K562 (cell line): ENCODE measurements around the gene NKD1. TPM values are rescaled to one million over a fixed set of nuclear protein-coding genes. Genes with fewer than 3 reads are reported as not detected.

Experiments
- ATAC-seq: fragments of 200-7000 bp; cut with Tn5 transposase; 3 replicates; pipeline ENCODE4 v1.9.1; 2020; ENCODE audit warnings: moderate library complexity
- BruUV-seq: library from RNA; stranded (reverse); fragments of 400-500 nt; replicated peaks from 2 replicates; lab custom pipeline; 2021; lab: Mats Ljungman, UMichigan
- CTCF ChIA-PET: fragments of 300-600 bp; formaldehyde crosslinking; extraction: SDS; loops from one replicate; lab custom pipeline; 2021; ENCODE audit warnings: low intra/inter-chr PET ratio; lab: Yijun Ruan, JAX
- POLR2A ChIA-PET: fragments of 300-600, 350-650 bp; sonication (Branson Sonifier 250); formaldehyde crosslinking; extraction: SDS; loops from one replicate; lab custom pipeline; 2021; ENCODE audit warnings: antibody characterized with exemption, inconsistent platforms; lab: Yijun Ruan, JAX
- DNase-seq, 4 experiments: peaks; one replicate each; pipeline versions ENCODE4 v3.0.0 to v3.0.0-alpha.2; 2011 to 2018; ENCODE audit warnings: low spot score in 3 of 4, mixed read lengths in 3 of 4; ENCODE audit errors: extremely low read depth in 1 of 4
- FAIRE-seq: peaks from 2 replicates; lab custom pipeline; 2011; peaks lifted over from hg19 to GRCh38; lab: Jason Lieb, UNC
- H2AFZ ChIP-seq: 2 replicates; pipeline ENCODE4 v1.6.0; 2011; ENCODE audit warnings: low read depth, low read length, control low read depth, inconsistent platforms
- H3K27ac ChIP-seq: fragments of 200-600 bp; 3 replicates; pipeline ENCODE4 v1.8.0; 2011; ENCODE audit warnings: low read depth, mild to moderate bottlenecking, control low read depth, inconsistent platforms, low read length, moderate library complexity, mixed read lengths; ENCODE audit errors: extremely low read depth
- H3K27me3 ChIP-seq, 2 experiments: fragments of 300-600 bp in 1 of 2; 2 replicates in 1 of 2; 3 replicates in 1 of 2; pipeline versions ENCODE4 v1.6.0 to v1.8.0; 2011; ENCODE audit warnings: inconsistent platforms in 2 of 2, low read length in 2 of 2, mild to moderate bottlenecking in 1 of 2, mixed read lengths in 1 of 2, moderate library complexity in 1 of 2; ENCODE audit not compliant: control insufficient read depth in 2 of 2, insufficient read depth in 2 of 2
- H3K36me3 ChIP-seq: fragments of 300-600 bp; 3 replicates; pipeline ENCODE4 v1.8.0; 2011; ENCODE audit warnings: mild to moderate bottlenecking, low read length, inconsistent platforms; ENCODE audit not compliant: control insufficient read depth, insufficient read depth
- H3K4me1 ChIP-seq, 2 experiments: fragments of 200-600 bp in 1 of 2; replicated peaks in 1 of 2; 2 replicates in 1 of 2; 3 replicates in 1 of 2; pipeline versions ENCODE4 v1.5.1 to v1.8.0; 2011; ENCODE audit warnings: inconsistent platforms in 2 of 2, low read length in 2 of 2, mild to moderate bottlenecking in 1 of 2, mixed read lengths in 1 of 2, moderate library complexity in 1 of 2; ENCODE audit not compliant: control insufficient read depth in 2 of 2, insufficient read depth in 2 of 2
- H3K4me2 ChIP-seq: 2 replicates; pipeline ENCODE4 v1.6.1; 2011; ENCODE audit warnings: low read length, control low read depth, inconsistent platforms, mixed read lengths; ENCODE audit not compliant: insufficient read depth
- H3K4me3 ChIP-seq: fragments of 200-600 bp; sonication (generic), shearing (Covaris generic); 2 replicates; pipeline ENCODE4 v1.5.1; 2016; ENCODE audit warnings: control low read depth, inconsistent platforms
- H3K79me2 ChIP-seq: fragments of 200-600 bp; 3 replicates; pipeline ENCODE4 v1.8.0; 2011; ENCODE audit warnings: low read length, inconsistent platforms; ENCODE audit not compliant: control insufficient read depth, insufficient read depth
- H3K9ac ChIP-seq, 2 experiments: 2 replicates each; pipeline versions ENCODE4 v1.6.0 to v1.6.1; 2011; ENCODE audit warnings: low read depth in 2 of 2, low read length in 2 of 2, control low read depth in 1 of 2, inconsistent platforms in 1 of 2, mild to moderate bottlenecking in 1 of 2, mixed read lengths in 1 of 2; ENCODE audit not compliant: insufficient read depth in 1 of 2
- H3K9me1 ChIP-seq: one replicate; pipeline ENCODE4 v1.6.0; 2011; ENCODE audit warnings: inconsistent platforms, mild to moderate bottlenecking, low read length, moderate library complexity; ENCODE audit not compliant: control insufficient read depth, insufficient read depth
- H3K9me3 ChIP-seq: replicated peaks from 2 replicates; pipeline ENCODE4 v1.5.1; 2011; ENCODE audit warnings: low read depth, low read length, inconsistent platforms; ENCODE audit not compliant: control insufficient read depth, insufficient read depth
- H4K20me1 ChIP-seq: replicated peaks from 2 replicates; pipeline ENCODE4 v1.6.1; 2011; ENCODE audit warnings: low read length, inconsistent platforms, mixed read lengths; ENCODE audit not compliant: control insufficient read depth, insufficient read depth
- ATF4 ChIP-seq: fragments of 450-650 bp; formaldehyde crosslinking; IDR thresholded peaks from 2 replicates; pipeline ENCODE4 v1.4.0; 2022; ENCODE audit warnings: mild to moderate bottlenecking, moderate library complexity
- CHCHD3 ChIP-seq: fragments of 250-450 bp; sonication (Bioruptor Pico); IDR thresholded peaks from 2 replicates; pipeline ENCODE4 v2.1.2; 2022; ENCODE audit warnings: mild to moderate bottlenecking
- FUS ChIP-seq: fragments of 200-400 bp; formaldehyde crosslinking; optimal IDR thresholded peaks from 2 replicates; pipeline ENCODE3; 2017; ENCODE audit warnings: low read depth, low read length
- NFE2 ChIP-seq: IDR thresholded peaks from 2 replicates; pipeline ENCODE4 v1.6.1; 2014; ENCODE audit warnings: antibody characterized with exemption, low read depth
- RAD51 ChIP-seq: fragments of 450-650 bp; IDR thresholded peaks from 2 replicates; pipeline ENCODE4 v1.7.1; 2016; ENCODE audit warnings: low read depth, mild to moderate bottlenecking, borderline replicate concordance
- WGBS: fragments of 100-300 bp; shearing (Covaris generic); methylation state at CpG from one replicate; pipeline ENCODE4 v1.1.6; 2016; ENCODE audit warnings: low coverage, mixed read lengths; ENCODE audit not compliant: insufficient coverage; ENCODE audit errors: missing lambda C conversion rate; 5-methylcytosine and 5-hydroxymethylcytosine counted together
- in situ Hi-C: fragments of 300-500 bp; cut with MboI; formaldehyde crosslinking; loops from 4 replicates; pipeline ENCODE4 v1.15.0; 2018; ENCODE audit warnings: inconsistent platforms, mixed read lengths
- intact Hi-C: fragments of 100-400 bp; cut with micrococcal nuclease; formaldehyde crosslinking; loops from 2 replicates; pipeline ENCODE4 v1.14.2; 2022
- polyA plus RNA-seq, 8 experiments: library from polyadenylated mRNA; depleted of rRNA in 4 of 8; stranded (reverse) in 5 of 8; unstranded in 3 of 8; fragments of >200 nt; fragmentation: Nextera tagmentation in 2 of 8; fragmentation: Illumina TruSeq in 1 of 8; extraction: Ambion mirVana in 2 of 8; extraction: Trizol in 1 of 8; gene quantifications; 2 replicates each; pipeline versions ENCODE4 v1.2.1 to v1.2.3, GENCODE V29; 2011 to 2014; ENCODE audit warnings: inconsistent platforms in 1 of 8, missing spikeins in 1 of 8
- total RNA-seq, 7 experiments: library from RNA; depleted of rRNA in 6 of 7; stranded (reverse); fragments of >200 nt in 6 of 7; fragmentation: Illumina TruSeq in 2 of 7; extraction: Trizol in 2 of 7; gene quantifications; 2 replicates each; pipeline versions ENCODE4 v1.2.1 to v1.2.3, GENCODE V29; 2011 to 2021; ENCODE audit warnings: low replicate concordance in 1 of 7
- TF ChIP-seq, protein P1 (sequence below): fragments of 450-650 bp; formaldehyde crosslinking; IDR thresholded peaks from 2 replicates; pipeline ENCODE4 v1.4.0; 2020; ENCODE audit warnings: mild to moderate bottlenecking, moderate library complexity
- TF ChIP-seq, protein P2 (sequence below): fragments of 450-650 bp; IDR thresholded peaks from 2 replicates; pipeline ENCODE4 v1.6.1; 2017; ENCODE audit warnings: antibody characterized with exemption, mild to moderate bottlenecking
- TF ChIP-seq, protein P3 (sequence below): fragments of 200-800 bp; sonication (Bioruptor generic); IDR thresholded peaks from 2 replicates; pipeline ENCODE4 v1.6.1; 2017; ENCODE audit warnings: missing genetic modification characterization, missing compliant biosample characterization
- TF ChIP-seq, protein P4 (sequence below): sonication (generic); formaldehyde crosslinking; IDR thresholded peaks from 2 replicates; pipeline ENCODE4 v1.8.0; 2022; ENCODE audit warnings: mild to moderate bottlenecking, low read depth, missing genetic modification reagents

Gene NKD1
- total and polyA plus RNA-seq, 9 of the 15 experiments (the other 6 are each of a cell fraction or from before 2014, with no cell fraction given) = under 0.01 to 0.24 (median 0.04) TPM; not detected in 2

- DNase-seq (no peak), ATAC-seq (no peak), FAIRE-seq (no peak)
- no peak overlapping the region for H3K4me2 ChIP-seq
- H3K9me3 ChIP-seq = no peaks in the 10 kb centered on the region
- H3K4me1 ChIP-seq = no peaks in the 10 kb centered on the region
- WGBS = 0% methylated on average over 7 of the region's 7 CpGs
- intact Hi-C loops (no loop called here), in situ Hi-C loops (no loop called here)
- H2AFZ ChIP-seq = no peak overlapping the region
- no peak for TF ChIP-seq NFE2
- TF ChIP-seq, protein P1, sequence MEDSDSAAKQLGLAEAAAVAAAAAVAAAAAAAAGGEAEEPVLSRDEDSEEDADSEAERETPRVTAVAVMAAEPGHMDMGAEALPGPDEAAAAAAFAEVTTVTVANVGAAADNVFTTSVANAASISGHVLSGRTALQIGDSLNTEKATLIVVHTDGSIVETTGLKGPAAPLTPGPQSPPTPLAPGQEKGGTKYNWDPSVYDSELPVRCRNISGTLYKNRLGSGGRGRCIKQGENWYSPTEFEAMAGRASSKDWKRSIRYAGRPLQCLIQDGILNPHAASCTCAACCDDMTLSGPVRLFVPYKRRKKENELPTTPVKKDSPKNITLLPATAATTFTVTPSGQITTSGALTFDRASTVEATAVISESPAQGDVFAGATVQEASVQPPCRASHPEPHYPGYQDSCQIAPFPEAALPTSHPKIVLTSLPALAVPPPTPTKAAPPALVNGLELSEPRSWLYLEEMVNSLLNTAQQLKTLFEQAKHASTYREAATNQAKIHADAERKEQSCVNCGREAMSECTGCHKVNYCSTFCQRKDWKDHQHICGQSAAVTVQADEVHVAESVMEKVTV (CRISPR knock-in tag) = no peak
- TF ChIP-seq, protein P2, sequence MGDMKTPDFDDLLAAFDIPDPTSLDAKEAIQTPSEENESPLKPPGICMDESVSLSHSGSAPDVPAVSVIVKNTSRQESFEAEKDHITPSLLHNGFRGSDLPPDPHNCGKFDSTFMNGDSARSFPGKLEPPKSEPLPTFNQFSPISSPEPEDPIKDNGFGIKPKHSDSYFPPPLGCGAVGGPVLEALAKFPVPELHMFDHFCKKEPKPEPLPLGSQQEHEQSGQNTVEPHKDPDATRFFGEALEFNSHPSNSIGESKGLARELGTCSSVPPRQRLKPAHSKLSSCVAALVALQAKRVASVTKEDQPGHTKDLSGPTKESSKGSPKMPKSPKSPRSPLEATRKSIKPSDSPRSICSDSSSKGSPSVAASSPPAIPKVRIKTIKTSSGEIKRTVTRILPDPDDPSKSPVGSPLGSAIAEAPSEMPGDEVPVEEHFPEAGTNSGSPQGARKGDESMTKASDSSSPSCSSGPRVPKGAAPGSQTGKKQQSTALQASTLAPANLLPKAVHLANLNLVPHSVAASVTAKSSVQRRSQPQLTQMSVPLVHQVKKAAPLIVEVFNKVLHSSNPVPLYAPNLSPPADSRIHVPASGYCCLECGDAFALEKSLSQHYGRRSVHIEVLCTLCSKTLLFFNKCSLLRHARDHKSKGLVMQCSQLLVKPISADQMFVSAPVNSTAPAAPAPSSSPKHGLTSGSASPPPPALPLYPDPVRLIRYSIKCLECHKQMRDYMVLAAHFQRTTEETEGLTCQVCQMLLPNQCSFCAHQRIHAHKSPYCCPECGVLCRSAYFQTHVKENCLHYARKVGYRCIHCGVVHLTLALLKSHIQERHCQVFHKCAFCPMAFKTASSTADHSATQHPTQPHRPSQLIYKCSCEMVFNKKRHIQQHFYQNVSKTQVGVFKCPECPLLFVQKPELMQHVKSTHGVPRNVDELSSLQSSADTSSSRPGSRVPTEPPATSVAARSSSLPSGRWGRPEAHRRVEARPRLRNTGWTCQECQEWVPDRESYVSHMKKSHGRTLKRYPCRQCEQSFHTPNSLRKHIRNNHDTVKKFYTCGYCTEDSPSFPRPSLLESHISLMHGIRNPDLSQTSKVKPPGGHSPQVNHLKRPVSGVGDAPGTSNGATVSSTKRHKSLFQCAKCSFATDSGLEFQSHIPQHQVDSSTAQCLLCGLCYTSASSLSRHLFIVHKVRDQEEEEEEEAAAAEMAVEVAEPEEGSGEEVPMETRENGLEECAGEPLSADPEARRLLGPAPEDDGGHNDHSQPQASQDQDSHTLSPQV = no peak
- TF ChIP-seq, protein P3, sequence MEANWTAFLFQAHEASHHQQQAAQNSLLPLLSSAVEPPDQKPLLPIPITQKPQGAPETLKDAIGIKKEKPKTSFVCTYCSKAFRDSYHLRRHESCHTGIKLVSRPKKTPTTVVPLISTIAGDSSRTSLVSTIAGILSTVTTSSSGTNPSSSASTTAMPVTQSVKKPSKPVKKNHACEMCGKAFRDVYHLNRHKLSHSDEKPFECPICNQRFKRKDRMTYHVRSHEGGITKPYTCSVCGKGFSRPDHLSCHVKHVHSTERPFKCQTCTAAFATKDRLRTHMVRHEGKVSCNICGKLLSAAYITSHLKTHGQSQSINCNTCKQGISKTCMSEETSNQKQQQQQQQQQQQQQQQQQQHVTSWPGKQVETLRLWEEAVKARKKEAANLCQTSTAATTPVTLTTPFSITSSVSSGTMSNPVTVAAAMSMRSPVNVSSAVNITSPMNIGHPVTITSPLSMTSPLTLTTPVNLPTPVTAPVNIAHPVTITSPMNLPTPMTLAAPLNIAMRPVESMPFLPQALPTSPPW = no peak
- TF ChIP-seq CHCHD3 = no peak
- TF ChIP-seq ATF4 (CRISPR knock-in tag) = no peak
- no peak for TF ChIP-seq FUS
- TF ChIP-seq, protein P4, sequence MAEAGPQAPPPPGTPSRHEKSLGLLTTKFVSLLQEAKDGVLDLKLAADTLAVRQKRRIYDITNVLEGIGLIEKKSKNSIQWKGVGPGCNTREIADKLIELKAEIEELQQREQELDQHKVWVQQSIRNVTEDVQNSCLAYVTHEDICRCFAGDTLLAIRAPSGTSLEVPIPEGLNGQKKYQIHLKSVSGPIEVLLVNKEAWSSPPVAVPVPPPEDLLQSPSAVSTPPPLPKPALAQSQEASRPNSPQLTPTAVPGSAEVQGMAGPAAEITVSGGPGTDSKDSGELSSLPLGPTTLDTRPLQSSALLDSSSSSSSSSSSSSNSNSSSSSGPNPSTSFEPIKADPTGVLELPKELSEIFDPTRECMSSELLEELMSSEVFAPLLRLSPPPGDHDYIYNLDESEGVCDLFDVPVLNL (CRISPR knock-in tag) = no peak
- no peak for TF ChIP-seq RAD51
- H3K9me1 ChIP-seq = no peaks in the 10 kb centered on the region
- no peaks in the 10 kb centered on the region for H4K20me1 ChIP-seq
- no peak overlapping the region for H3K27ac ChIP-seq
- H3K4me3 ChIP-seq = no peak overlapping the region
- H3K36me3 ChIP-seq = no peaks in the 10 kb centered on the region
- no TSS peak for BruUV-seq
- CTCF ChIA-PET = no interaction called here
- no peak overlapping the region for H3K9ac ChIP-seq
- no peaks in the 10 kb centered on the region for H3K79me2 ChIP-seq
- POLR2A ChIA-PET = interaction anchor here (0.5 to 0.6 kb wide), 3 partner anchors 144 to 1100 kb away, joined by 3 read pairs; no protein-coding TSS in a partner anchor
- H3K27me3 ChIP-seq = peaks cover 11 to 57% of the 10 kb centered on the region in 2 experiments; a peak in 4 of 5 replicates
Measured at GRCh38 chr16:50572700-50573099, 24.5 kb downstream of the NKD1 start.
